Vagina (tissue), 2 donors: ENCODE data around the gene FNDC3A. TPM values are rescaled to one million over a fixed set of nuclear protein-coding genes. Genes with fewer than 3 reads are reported as not detected.

Experiments
- DNase-seq, 2 donors: peaks; one replicate each; pipeline ENCODE4 v3.0.0-alpha.2; 2017; ENCODE audit errors: extremely low spot score in 2 of 2
- H3K27ac ChIP-seq: fragments of 200-600 bp; sonication (generic); one replicate; pipeline ENCODE4 v1.5.1; 2019
- H3K27me3 ChIP-seq: fragments of 200-600 bp; sonication (generic); one replicate; pipeline ENCODE4 v1.5.1; 2019
- H3K36me3 ChIP-seq, 2 donors: fragments of 200-600 bp; sonication (generic); one replicate each; pipeline ENCODE4 v1.5.1; 2017 to 2019
- H3K4me1 ChIP-seq: fragments of 200-600 bp; sonication (generic); one replicate; pipeline ENCODE4 v1.5.1; 2019
- H3K4me3 ChIP-seq, 2 donors: fragments of 200-600 bp; sonication (generic); 1 replicate in 1 of 2; 2 replicates in 1 of 2; pipeline ENCODE4 v1.5.1; 2016 to 2019
- H3K9me3 ChIP-seq: fragments of 200-600 bp; sonication (generic); one replicate; pipeline ENCODE4 v1.5.1; 2019
- CTCF ChIP-seq, 3 experiments: fragments of 450-650 bp in 2 of 3; fragments of 200-600 bp in 1 of 3; sonication (generic) in 1 of 3; IDR thresholded peaks; one replicate each; pipeline ENCODE4 v1.5.1; 2017 to 2019; ENCODE audit warnings: antibody characterized with exemption in 3 of 3, mild to moderate bottlenecking in 2 of 3, moderate library complexity in 2 of 3
- POLR2A ChIP-seq, 2 donors: fragments of 450-650 bp; IDR thresholded peaks; one replicate each; pipeline ENCODE4 v1.6.1; 2017; ENCODE audit warnings: antibody characterized with exemption in 2 of 2, mild to moderate bottlenecking in 2 of 2, moderate library complexity in 2 of 2
- POLR2AphosphoS5 ChIP-seq, 2 donors: sonication (generic); formaldehyde crosslinking; IDR thresholded peaks; one replicate each; pipeline ENCODE4 v1.9.0; 2017; ENCODE audit warnings: antibody characterized with exemption in 2 of 2, mild to moderate bottlenecking in 2 of 2, low read depth in 1 of 2; ENCODE audit not compliant: insufficient read depth in 1 of 2
- intact Hi-C: fragments of 100-400 bp; cut with DNase I; formaldehyde crosslinking; loops from one replicate; pipeline ENCODE4 v1.15.1; 2023
- total RNA-seq: library from RNA; depleted of rRNA; stranded (reverse); fragments of >200 nt; gene quantifications from one replicate; pipeline ENCODE4 v1.2.3, GENCODE V29; 2016

The FNDC3A gene
- total RNA-seq, 1 donor from 2014 or later, result 32.2 TPM

GRCh38 chr13:48983331-48983730 lies 7.6 kb downstream of the FNDC3A start:
- intact Hi-C loops, result no loop called here
- peaks cover 40% of the 10 kb centered on the region for H3K4me1 ChIP-seq
- no peaks in the 10 kb centered on the region for H3K27me3 ChIP-seq
- no peak overlapping the region for H3K4me3 ChIP-seq
- no peaks in the 10 kb centered on the region for H3K36me3 ChIP-seq
- no peak overlapping the region for H3K27ac ChIP-seq
- no peak for DNase-seq
- TF ChIP-seq CTCF (IDR thresholded peaks at IDR 0.05), result no peak
- TF ChIP-seq POLR2A (IDR thresholded peaks at IDR 0.05), result no peak
- no peak for TF ChIP-seq POLR2AphosphoS5 (IDR thresholded peaks at IDR 0.05; ENCODE audit: insufficient read depth in 1 of 2, low read depth in 1 of 2)
- H3K9me3 ChIP-seq, result no peaks in the 10 kb centered on the region

- TF ChIP-seq POLR2AphosphoS5 (IDR thresholded peaks at IDR 0.05; ENCODE audit: insufficient read depth in 1 of 2, low read depth in 1 of 2) (no peak), POLR2A (IDR thresholded peaks at IDR 0.05) (no peak), CTCF (IDR thresholded peaks at IDR 0.05) (no peak)
- no peaks in the 10 kb centered on the region for H3K36me3 ChIP-seq
- H3K27me3 ChIP-seq, result no peaks in the 10 kb centered on the region
- H3K4me3 ChIP-seq, result no peak overlapping the region
- intact Hi-C loops, result no loop called here
- peaks cover 16% of the 10 kb centered on the region for H3K4me1 ChIP-seq
- no peak overlapping the region for H3K27ac ChIP-seq
- DNase-seq, result no peak
- H3K9me3 ChIP-seq, result no peaks in the 10 kb centered on the region
Measured at GRCh38 chr13:48985756-48986155, 10.0 kb downstream of the FNDC3A start.

DNA sequence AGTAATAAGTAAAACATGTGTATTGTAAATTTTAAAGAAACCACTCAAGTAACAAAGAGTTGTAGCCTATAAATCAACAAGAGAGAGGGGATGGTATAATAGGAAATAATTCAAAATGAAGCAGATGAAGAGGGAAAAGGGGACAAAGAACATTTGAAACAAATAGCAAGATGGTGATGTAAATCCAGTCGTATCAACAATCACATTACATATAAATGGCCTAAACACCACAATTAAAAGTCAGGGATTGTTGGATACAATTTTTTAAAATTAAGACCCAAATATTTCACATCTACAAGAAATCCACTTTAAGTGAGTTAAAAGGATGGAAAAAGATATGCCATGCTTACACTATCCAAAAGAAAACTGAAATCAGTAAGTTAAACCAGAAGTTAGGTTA lies 15.2 kb downstream of the FNDC3A start:
- Histone ChIP-seq H3K36me3 (no peaks in the 10 kb centered on the region), H3K9me3 (no peaks in the 10 kb centered on the region), H3K4me3 (no peak overlapping the region), H3K27ac (no peak overlapping the region), H3K27me3 (no peaks in the 10 kb centered on the region), H3K4me1 (peaks cover under 1% of the 10 kb centered on the region)
- TF ChIP-seq POLR2AphosphoS5 (IDR thresholded peaks at IDR 0.05; ENCODE audit: insufficient read depth in 1 of 2, low read depth in 1 of 2), result no peak
- intact Hi-C loops, result no loop called here
- DNase-seq, result no peak

- TF ChIP-seq POLR2AphosphoS5 (IDR thresholded peaks at IDR 0.05; ENCODE audit: insufficient read depth in 1 of 2, low read depth in 1 of 2) (no peak), POLR2A (IDR thresholded peaks at IDR 0.05) (no peak), CTCF (IDR thresholded peaks at IDR 0.05) (no peak)
- Histone ChIP-seq H3K4me1 (no peaks in the 10 kb centered on the region), H3K36me3 (no peaks in the 10 kb centered on the region), H3K9me3 (no peaks in the 10 kb centered on the region), H3K27me3 (no peaks in the 10 kb centered on the region), H3K27ac (no peak overlapping the region), H3K4me3 (no peak overlapping the region)
- no peak for DNase-seq
- intact Hi-C loops, result no loop called here
Measured at GRCh38 chr13:48993150-48993549, 17.4 kb downstream of the FNDC3A start.

- no peak for DNase-seq
- TF ChIP-seq CTCF (IDR thresholded peaks at IDR 0.05) (no peak), POLR2A (IDR thresholded peaks at IDR 0.05) (no peak), POLR2AphosphoS5 (IDR thresholded peaks at IDR 0.05; ENCODE audit: insufficient read depth in 1 of 2, low read depth in 1 of 2) (no peak)
- Histone ChIP-seq H3K4me1 (no peaks in the 10 kb centered on the region), H3K4me3 (no peak overlapping the region), H3K27me3 (no peaks in the 10 kb centered on the region), H3K27ac (no peak overlapping the region), H3K9me3 (no peaks in the 10 kb centered on the region), H3K36me3 (no peaks in the 10 kb centered on the region)
- intact Hi-C loops, result no loop called here
Measured at GRCh38 chr13:48994706-48995105, 19.0 kb downstream of the FNDC3A start.
